Choroid plexus epithelial cell (primary cell): Measurements from ENCODE around the gene TRIM26.

Source experiments
- DNase-seq: peaks from one replicate; pipeline ENCODE4 v3.0.0-alpha.2; 2010; ENCODE audit warnings: low read depth
- H3K4me3 ChIP-seq: 2 replicates; pipeline ENCODE4 v1.5.1; 2011; ENCODE audit warnings: low read depth, mild to moderate bottlenecking, control low read depth, low read length, moderate library complexity
- TF ChIP-seq, protein P1 (sequence below): conservative IDR thresholded peaks from 2 replicates; pipeline ENCODE4 v1.5.1; 2011; ENCODE audit warnings: low read depth, mild to moderate bottlenecking, control low read depth, inconsistent platforms, low read length, moderate library complexity

The TRIM26 gene

DNA sequence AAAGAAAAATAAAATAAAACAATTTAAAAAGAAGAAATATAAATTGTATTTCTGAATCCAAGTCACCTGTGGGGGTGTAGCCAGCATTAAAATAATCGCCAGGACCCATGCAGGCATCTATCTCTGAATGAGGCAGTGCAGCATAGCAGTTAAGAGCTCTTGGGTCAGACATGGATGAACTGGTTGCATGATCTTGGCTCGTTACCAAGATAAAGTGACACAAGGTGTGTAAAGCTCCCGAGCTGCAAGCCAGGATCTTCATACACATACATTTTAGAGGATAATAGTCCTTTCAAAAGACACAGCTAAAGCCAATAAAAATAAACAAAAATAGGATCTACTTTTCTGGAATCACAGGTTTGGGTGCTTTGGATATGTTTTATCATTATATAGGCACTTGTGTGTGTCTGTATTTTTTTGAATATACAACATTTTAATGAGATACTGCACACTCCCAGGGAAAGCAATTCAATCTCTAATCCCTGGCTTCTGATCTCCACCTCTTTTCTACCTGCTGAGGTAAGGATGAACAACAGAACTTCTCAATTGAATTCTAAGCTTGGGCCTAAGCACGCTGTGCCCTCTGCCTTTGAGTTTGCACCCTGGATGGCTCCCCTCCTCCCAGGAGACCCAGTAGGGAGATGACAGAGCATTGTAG lies 61.1 kb downstream of the TRIM26 start:
- H3K4me3 ChIP-seq = no peak overlapping the region
- DNase-seq = no peak
- TF ChIP-seq, protein P1, sequence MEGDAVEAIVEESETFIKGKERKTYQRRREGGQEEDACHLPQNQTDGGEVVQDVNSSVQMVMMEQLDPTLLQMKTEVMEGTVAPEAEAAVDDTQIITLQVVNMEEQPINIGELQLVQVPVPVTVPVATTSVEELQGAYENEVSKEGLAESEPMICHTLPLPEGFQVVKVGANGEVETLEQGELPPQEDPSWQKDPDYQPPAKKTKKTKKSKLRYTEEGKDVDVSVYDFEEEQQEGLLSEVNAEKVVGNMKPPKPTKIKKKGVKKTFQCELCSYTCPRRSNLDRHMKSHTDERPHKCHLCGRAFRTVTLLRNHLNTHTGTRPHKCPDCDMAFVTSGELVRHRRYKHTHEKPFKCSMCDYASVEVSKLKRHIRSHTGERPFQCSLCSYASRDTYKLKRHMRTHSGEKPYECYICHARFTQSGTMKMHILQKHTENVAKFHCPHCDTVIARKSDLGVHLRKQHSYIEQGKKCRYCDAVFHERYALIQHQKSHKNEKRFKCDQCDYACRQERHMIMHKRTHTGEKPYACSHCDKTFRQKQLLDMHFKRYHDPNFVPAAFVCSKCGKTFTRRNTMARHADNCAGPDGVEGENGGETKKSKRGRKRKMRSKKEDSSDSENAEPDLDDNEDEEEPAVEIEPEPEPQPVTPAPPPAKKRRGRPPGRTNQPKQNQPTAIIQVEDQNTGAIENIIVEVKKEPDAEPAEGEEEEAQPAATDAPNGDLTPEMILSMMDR = no peak

DNA sequence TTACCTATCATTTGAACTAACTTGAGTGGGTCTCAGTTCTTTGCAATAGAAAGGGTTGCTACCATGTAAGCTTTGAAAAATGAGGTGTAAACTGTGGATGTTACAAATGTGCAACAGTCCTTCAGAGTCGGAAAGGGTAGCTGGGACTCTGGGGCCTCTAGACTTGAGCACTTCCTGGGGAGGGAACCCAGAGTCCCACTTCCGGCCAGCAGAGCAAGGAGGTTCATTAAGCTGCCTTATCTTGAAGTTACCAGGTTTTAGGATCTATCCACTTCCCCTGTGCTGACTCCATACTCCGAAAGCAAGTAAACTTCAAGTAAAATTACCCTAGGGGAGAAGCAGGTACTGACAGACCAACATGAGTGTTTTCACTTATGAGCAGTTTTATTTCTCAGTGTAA lies 61.6 kb downstream of the TRIM26 start:
- TF ChIP-seq, protein P1 = no peak
- H3K4me3 ChIP-seq = no peak overlapping the region
- no peak for DNase-seq

DNA sequence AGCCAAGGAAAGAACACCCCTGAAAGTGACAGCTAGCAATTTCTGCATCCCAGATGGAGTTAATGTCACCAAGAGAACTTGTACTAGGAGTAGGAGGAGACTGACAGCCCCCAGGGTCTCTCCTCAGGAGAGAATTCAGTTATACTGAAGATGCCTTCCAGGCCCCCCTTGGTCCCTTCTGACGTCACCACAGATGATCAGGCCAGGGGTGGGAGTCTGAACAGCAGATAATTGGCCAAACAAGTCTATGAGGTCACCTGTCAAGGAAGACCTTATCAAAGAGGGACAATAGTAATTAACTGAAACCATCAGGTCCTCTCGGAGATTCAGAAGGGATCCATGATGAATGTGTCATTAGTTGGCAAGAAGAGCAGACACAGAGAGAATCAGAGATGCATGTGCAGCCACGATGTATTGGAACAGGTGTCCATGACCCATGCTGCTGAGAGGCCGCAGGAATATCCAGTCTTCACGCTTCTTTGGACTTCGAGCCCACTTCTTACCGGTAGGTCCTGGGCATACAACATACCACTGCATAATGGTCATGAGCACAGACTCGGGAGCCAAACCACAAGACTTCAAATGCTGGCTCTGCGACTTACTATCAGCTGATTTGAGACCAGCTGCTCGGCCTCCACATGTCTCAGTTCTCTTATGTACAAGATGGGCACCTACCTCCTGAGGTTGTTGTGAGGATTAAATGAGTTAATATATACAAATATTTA lies 62.4 kb downstream of the TRIM26 start:
- no peak overlapping the region for H3K4me3 ChIP-seq
- TF ChIP-seq, protein P1 = no peak
- no peak for DNase-seq

DNA sequence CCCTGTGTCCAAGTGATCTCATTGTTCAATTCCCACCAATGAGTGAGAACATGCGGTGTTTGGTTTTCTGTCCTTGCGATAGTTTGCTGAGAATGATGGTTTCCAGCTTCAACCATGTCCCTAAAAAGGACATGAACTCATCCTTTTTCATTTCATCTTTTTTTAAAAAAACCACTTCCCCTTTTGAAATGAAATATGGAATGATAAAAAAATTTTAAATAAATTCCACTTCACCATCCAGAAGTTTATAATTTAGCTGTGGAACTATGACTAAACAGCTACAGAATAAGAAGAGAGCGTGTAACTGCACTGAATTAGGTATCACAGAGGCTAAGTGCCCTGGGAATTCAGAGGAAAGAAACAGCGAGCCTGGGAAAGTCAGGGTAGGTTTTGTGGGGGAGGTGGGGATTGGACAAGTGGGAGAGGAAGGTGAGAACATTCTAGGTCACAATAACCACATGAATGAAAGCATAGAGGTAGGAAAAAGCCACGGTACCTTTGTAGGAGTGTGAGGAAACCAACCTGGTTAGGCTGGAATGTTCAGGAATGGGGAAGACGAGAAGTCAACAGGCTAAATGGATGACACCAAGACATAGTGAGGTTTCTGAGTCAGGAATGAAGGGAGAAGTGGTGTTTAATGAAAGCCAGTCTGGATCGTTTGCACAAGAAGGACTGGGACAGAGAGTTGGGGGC lies 63.2 kb downstream of the TRIM26 start:
- H3K4me3 ChIP-seq = no peak overlapping the region

DNA sequence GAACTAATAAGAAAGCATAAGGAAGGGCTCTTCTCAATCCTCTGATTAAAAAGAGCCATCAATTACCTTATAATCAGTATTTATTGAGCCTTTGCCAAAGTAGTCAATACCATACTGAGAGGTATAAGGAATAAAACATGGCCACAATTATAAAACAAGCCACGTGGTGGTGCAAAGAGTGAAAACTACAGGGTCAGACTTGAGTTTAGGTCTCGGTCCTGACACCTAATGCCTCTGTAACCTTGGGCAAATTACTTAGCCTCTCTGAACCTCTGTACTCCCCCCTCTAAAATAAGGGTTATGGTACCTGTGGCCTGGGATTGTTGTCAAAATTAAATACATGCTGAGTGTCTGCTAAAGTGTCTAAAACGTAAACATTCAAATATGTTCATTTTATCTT lies 64.0 kb downstream of the TRIM26 start:
- no peak for DNase-seq
- H3K4me3 ChIP-seq = no peak overlapping the region
- TF ChIP-seq, protein P1 = no peak

More for the DNA sequence above, 63.2 kb downstream of the TRIM26 start:
- TF ChIP-seq, protein P1 = no peak
- DNase-seq = no peak

DNA sequence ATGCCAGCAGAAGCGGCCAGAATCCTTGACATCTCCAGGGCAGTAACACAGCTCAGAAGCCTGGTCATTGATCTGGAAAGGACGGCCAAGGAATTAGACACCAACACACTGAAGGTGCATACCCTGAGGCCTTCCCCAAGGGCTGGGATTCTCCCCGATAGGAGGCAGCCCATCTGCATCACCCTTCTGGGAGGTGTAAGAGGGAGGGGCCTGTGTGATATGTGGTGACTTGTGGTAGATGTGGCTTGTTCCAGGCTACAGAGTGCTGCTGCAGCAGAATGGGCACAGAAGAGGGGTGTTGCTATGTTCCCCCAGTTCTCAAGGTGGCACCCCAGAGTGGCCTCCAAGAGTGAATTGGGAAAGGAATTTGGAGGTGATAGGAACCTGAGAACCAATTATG lies 66.1 kb downstream of the TRIM26 start:
- TF ChIP-seq, protein P1 = no peak
- DNase-seq = no peak
- no peak overlapping the region for H3K4me3 ChIP-seq
